Stimulated activated CD4-positive, alpha-beta T cell treated with anti-CD3 and anti-CD28 coated beads, Interleukin-4, amount 100 ng/mL, for 1 hour (primary cell): ENCODE results near the gene NEK9.
A peak's percentile ranks its signal among the peaks of the same experiment; 100 is the strongest.

Experiments
- DNase-seq: peaks from one replicate; pipeline ENCODE4 v3.0.0-alpha.2; 2020

NEK9 gene

GRCh38 chr14:75143761-75144527 lies 17.1 kb upstream of the NEK9 start:
- DNase-seq = no peak

DNA sequence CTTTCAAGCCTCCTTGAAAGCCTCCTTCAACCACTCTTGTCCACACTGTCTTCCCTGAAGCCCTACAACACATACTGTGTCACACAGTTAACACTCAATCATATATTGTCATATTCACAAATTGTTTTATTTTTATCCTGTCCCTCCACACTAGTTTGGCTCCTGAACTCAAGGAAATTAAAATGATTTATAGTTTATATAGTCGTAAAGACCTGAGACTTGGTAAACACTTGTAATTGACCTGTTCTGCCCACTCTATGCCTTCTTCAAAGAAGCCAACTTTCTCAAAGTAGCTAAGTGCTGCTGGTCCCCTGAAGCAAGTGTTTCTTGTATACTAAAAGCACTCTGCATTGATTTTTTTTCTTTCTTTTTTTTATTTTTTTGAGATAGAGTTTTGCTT lies 15.6 kb upstream of the NEK9 start:
- DNase-seq = no peak

GRCh38 chr14:75141967-75142366 lies 15.1 kb upstream of the NEK9 start:
- no peak for DNase-seq

DNA sequence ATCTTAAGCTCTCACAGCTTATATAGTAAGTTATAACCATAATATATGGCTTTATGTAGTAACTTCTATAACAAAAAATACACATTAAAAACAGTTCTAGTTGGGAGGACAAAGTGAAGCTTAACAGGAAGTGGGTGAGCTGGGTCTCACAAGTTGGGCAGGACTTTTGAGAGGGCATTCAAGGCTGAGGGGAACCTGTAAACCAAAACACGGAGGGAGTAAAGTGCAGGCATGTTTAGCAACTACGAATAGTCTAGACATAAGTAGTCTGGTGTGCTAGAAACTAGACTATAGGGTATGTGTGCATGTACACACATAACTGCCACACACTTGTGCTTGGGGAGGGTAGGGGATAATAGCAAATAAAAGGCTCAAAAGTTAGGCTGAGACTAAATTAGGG lies 14.2 kb upstream of the NEK9 start:
- no peak for DNase-seq

- no peak for DNase-seq
These were observed 13.8 kb upstream of the NEK9 start for GRCh38 chr14:75140620-75141019.

GRCh38 chr14:75139185-75139584 lies 12.3 kb upstream of the NEK9 start:
- no peak for DNase-seq

DNA sequence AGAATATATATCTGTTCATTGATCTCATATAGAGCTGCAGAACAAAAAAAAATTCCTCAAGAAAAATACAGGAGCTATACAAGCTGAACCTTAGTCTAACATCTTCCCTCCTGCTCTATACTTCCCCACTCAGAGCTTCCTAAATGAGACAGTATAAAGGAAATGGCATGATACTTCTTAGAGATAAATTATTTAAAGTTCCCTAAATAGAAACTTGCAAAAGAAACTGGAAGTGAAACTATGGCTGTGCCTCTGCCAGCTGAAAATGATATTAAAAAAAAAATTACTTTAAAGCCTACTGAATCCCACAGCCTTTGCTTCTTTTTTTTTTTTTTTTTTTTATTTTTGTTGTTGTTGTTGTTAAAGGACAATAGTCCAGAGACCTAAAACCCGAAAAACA lies 11.6 kb upstream of the NEK9 start:
- no peak for DNase-seq

GRCh38 chr14:75134644-75135043 lies 7.8 kb upstream of the NEK9 start:
- DNase-seq = no peak

DNA sequence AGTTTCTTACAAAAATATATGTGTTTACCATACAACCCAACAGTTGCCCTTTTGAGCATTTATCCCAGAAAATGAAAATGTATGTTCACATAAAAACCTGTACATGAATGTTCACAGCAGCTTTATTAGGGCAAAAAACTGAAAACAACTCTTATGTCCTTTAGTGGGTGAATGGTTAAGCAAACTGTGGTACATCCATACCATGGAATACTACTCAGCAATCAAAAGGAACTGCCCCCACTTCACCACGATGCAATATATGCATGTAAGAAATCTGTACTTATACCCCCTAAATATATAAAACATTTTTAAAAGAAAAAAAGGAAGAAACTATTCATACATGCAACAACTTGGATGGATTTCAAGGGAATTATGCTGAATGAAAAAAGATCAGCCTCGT lies 6.7 kb upstream of the NEK9 start:
- no peak for DNase-seq

GRCh38 chr14:75132382-75133086 lies 5.7 kb upstream of the NEK9 start:
- no peak for DNase-seq

GRCh38 chr14:75128596-75128990 lies 1.7 kb upstream of the NEK9 start:
- no peak for DNase-seq

- no peak for DNase-seq
These were observed 1.2 kb upstream of the NEK9 start for GRCh38 chr14:75127903-75128595.

DNA sequence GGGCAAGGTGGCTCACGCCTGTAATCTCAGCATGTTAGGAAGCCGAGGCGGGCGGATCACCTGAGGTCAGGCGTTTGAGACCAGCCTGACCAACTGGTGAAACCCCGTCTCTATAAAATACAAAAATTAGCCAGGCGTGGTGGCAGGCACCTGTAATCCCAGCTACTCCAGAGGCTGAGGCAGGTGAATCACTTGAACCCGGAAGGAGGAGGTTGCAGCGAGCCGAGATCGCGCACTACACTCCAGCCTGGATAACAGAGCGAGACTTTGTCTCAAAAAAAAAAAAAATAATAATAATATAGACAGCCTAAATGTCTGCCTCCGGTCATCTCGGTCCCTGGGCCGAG lies 599 bp upstream of the NEK9 start:
- DNase-seq = peak; percentile 9

GRCh38 chr14:75126121-75126544 lies 715 bp downstream of the NEK9 start:
- no peak for DNase-seq

GRCh38 chr14:75125617-75126016 lies 1.2 kb downstream of the NEK9 start:
- DNase-seq = no peak

- no peak for DNase-seq
These were observed 2.9 kb downstream of the NEK9 start for GRCh38 chr14:75123991-75124390.

GRCh38 chr14:75121552-75121951 lies 5.3 kb downstream of the NEK9 start:
- DNase-seq = no peak

DNA sequence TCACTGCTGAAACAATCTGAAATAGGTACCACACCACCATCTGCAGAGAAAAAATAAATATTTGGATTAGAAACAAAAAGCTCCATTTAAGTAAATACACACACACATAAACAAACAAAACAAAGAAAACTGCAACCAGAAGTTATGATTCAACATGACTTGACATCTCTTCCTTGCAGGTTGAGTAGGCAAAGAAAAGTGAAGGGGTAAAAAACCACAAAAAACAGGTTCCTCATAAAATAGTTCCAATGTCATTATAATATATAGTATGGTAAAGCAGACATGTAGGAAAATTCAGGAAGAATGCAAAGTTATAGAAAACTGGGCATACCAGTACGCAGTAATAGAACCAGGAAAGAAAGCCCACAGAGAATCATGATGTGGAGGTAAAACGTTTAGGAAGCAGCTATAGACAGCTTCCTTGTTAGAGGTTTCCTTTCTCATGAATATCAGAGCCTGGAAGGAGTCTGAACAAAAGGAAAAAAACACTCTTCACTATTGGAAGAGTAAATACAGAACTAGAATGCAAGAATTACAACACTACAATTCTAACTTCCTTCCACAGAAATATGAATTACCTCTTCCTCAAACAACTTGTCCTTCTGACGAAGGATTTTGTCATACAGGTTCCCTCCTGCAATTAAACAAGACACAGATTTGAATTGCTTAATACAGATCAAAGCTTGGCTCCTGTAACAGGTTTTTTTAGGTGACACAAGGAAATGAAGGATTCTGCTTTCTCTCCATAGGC lies 6.1 kb downstream of the NEK9 start:
- no peak for DNase-seq

DNA sequence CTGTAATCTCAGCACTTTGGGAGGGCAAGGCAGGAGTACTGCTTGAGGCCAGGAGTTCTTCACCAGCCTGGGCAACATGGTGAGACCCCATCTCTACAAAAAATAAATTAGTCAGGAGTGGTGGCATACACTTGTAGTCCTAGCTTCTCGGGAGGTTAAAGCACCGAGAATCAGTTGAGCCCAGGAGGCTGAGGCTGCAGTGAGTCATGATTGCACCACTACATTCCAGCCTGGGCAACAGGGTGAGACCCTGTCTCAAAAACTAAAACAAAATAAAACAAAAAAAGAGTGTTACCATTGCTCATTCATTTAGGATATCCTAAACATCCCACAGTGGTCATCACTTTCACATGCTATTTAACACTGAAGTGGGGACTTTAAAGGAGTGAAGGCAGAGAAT lies 7.8 kb downstream of the NEK9 start:
- DNase-seq = no peak

GRCh38 chr14:75113932-75114539 lies 12.8 kb downstream of the NEK9 start:
- no peak for DNase-seq

GRCh38 chr14:75109877-75110276 lies 17.0 kb downstream of the NEK9 start:
- DNase-seq = no peak

DNA sequence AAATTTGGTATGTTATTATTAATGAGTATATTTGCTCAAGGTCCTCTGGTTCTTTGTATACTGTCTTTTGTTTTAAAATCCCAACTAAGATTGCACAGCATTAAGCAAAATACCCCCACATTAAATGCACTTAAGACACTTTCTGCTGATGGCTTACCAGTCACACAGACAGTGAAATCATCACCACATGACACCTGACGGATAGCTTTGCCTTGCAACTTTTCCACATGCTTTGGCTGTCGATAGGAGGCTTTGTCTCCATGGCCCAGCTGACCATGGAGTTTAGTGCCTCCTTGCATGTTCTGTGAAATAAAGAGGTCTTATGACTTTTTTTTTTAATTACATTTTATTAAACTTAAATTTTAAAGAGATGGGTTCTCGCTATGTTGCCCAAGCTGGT lies 19.7 kb downstream of the NEK9 start:
- DNase-seq = no peak

GRCh38 chr14:75101491-75101890 lies 25.4 kb downstream of the NEK9 start:
- DNase-seq = no peak
